Nephron (organoid): Measurements from ENCODE around the gene B3GALT2.

Experiments used
- H3K27ac Mint-ChIP-seq, 3 experiments: 2 replicates each; pipeline ENCODE4 v1.8.0; 2020; ENCODE audit warnings: mixed read lengths in 3 of 3, mild to moderate bottlenecking in 2 of 3, moderate library complexity in 1 of 3
- H3K27me3 Mint-ChIP-seq: 2 replicates; pipeline ENCODE4 v1.8.0; 2021; ENCODE audit warnings: low read depth, mild to moderate bottlenecking, moderate library complexity, mixed read lengths
- H3K36me3 Mint-ChIP-seq: 2 replicates; pipeline ENCODE4 v1.8.0; 2020; ENCODE audit warnings: low read depth, mixed read lengths
- H3K4me1 Mint-ChIP-seq: 2 replicates; pipeline ENCODE4 v1.8.0; 2020; ENCODE audit warnings: mixed read lengths
- H3K4me3 Mint-ChIP-seq, 3 experiments: 2 replicates each; pipeline ENCODE4 v1.8.0; 2020; ENCODE audit warnings: mild to moderate bottlenecking in 3 of 3, mixed read lengths in 3 of 3, moderate library complexity in 2 of 3
- H3K9me3 Mint-ChIP-seq: 2 replicates; pipeline ENCODE4 v1.8.0; 2020; ENCODE audit warnings: mixed read lengths
- TF ChIP-seq, protein P1 (sequence below), 3 experiments: fragments of 200-600 bp; sonication (generic); IDR thresholded peaks; one replicate each; pipeline ENCODE4 v1.5.0; 2021; ENCODE audit warnings: antibody characterized with exemption in 3 of 3; ENCODE audit not compliant: unreplicated experiment in 3 of 3

The B3GALT2 gene

DNA sequence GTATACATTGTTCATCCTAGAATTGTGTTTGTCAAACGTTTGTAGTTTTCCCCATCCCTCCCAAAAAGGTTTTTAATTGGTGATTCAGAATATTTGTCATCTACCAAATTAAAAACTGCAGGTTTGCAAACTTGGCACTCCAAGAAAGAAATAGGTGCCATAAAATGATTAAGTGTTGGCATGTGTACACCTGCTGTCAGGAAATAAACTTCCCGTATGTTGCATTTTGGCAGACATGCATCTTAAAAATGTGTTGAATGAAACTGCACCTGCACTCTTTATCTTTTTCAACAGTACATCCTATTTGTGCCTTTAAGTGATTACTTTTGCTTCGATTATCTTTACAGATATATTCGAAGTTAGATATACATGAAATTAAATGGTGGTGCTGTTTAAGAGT is 7.3 kb downstream of the B3GALT2 start:
- H3K27me3 Mint-ChIP-seq = no peaks in the 10 kb centered on the region
- H3K4me3 Mint-ChIP-seq = no peak overlapping the region
- H3K4me1 Mint-ChIP-seq = peaks cover 26% of the 10 kb centered on the region
- H3K27ac Mint-ChIP-seq = no peak overlapping the region
- no peaks in the 10 kb centered on the region for H3K9me3 Mint-ChIP-seq
- TF ChIP-seq, protein P1, sequence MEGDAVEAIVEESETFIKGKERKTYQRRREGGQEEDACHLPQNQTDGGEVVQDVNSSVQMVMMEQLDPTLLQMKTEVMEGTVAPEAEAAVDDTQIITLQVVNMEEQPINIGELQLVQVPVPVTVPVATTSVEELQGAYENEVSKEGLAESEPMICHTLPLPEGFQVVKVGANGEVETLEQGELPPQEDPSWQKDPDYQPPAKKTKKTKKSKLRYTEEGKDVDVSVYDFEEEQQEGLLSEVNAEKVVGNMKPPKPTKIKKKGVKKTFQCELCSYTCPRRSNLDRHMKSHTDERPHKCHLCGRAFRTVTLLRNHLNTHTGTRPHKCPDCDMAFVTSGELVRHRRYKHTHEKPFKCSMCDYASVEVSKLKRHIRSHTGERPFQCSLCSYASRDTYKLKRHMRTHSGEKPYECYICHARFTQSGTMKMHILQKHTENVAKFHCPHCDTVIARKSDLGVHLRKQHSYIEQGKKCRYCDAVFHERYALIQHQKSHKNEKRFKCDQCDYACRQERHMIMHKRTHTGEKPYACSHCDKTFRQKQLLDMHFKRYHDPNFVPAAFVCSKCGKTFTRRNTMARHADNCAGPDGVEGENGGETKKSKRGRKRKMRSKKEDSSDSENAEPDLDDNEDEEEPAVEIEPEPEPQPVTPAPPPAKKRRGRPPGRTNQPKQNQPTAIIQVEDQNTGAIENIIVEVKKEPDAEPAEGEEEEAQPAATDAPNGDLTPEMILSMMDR (IDR thresholded peaks at IDR 0.05; ENCODE audit: unreplicated experiment in 3 of 3) = no peak
- peaks cover 34% of the 10 kb centered on the region for H3K36me3 Mint-ChIP-seq

GRCh38 chr1:193176788-193177187 is 9.6 kb downstream of the B3GALT2 start:
- peaks cover 18% of the 10 kb centered on the region for H3K4me1 Mint-ChIP-seq
- no peak overlapping the region for H3K27ac Mint-ChIP-seq
- H3K36me3 Mint-ChIP-seq = peaks cover 48% of the 10 kb centered on the region
- H3K27me3 Mint-ChIP-seq = no peaks in the 10 kb centered on the region
- no peaks in the 10 kb centered on the region for H3K9me3 Mint-ChIP-seq
- H3K4me3 Mint-ChIP-seq = no peak overlapping the region
- TF ChIP-seq, protein P1 (IDR thresholded peaks at IDR 0.05; ENCODE audit: unreplicated experiment in 3 of 3) = no peak

DNA sequence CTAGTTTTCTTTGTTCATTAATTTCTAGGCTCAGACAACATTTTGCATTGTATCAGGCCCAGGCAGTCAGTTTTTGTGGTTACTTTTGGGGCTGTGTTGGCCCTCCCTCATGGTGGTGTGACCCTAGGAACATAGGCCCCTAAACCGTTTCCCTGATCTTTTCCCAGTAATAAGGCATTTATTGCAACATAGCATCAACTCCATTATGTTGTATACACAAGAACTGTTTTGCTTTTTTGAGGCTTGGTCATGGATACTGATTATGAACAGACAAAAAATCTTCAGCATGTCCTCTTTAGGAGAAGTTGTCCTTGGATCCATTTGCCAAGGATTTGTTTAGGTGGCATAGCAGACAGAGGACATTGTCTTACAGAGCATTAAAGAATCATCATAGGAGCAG is 10.3 kb downstream of the B3GALT2 start:
- H3K4me1 Mint-ChIP-seq = peaks cover 11% of the 10 kb centered on the region
- no peak overlapping the region for H3K4me3 Mint-ChIP-seq
- peaks cover 50% of the 10 kb centered on the region for H3K36me3 Mint-ChIP-seq
- H3K9me3 Mint-ChIP-seq = no peaks in the 10 kb centered on the region
- TF ChIP-seq, protein P1 (IDR thresholded peaks at IDR 0.05; ENCODE audit: unreplicated experiment in 3 of 3) = no peak
- no peaks in the 10 kb centered on the region for H3K27me3 Mint-ChIP-seq
- no peak overlapping the region for H3K27ac Mint-ChIP-seq

DNA sequence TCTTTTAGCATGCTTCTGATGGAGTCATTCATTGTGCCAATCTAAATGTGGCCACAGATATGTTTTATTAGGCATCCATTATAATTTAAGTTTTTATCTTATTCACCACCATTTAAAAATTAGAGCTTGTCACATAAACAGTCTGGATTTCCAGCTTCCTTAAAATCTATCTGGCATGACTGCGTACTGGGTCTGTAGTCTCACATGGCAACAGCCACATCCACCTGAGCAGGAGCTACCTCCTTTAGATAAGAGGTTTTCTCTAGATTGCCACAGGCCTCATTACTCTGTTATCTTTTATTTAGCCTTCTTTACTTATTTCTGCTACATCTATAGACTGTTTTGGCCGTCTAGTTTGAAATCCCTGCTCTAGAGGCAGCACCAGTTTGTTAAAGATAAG is 29.1 kb downstream of the B3GALT2 start:
- Mint-ChIP-seq H3K4me1 (no peaks in the 10 kb centered on the region), H3K27ac (no peak overlapping the region), H3K27me3 (no peaks in the 10 kb centered on the region), H3K4me3 (no peak overlapping the region), H3K9me3 (no peaks in the 10 kb centered on the region), H3K36me3 (peaks cover 42% of the 10 kb centered on the region)
- TF ChIP-seq, protein P1 (IDR thresholded peaks at IDR 0.05; ENCODE audit: unreplicated experiment in 3 of 3) = no peak

- Mint-ChIP-seq H3K27me3 (no peaks in the 10 kb centered on the region), H3K4me3 (no peak overlapping the region), H3K27ac (peak overlapping the region in 2 of 3 experiments; percentile 20 to 57), H3K4me1 (no peaks in the 10 kb centered on the region), H3K36me3 (peaks cover 48% of the 10 kb centered on the region), H3K9me3 (no peaks in the 10 kb centered on the region)
- TF ChIP-seq, protein P1 (IDR thresholded peaks at IDR 0.05; ENCODE audit: unreplicated experiment in 3 of 3) = no peak
These were observed 29.6 kb downstream of the B3GALT2 start for GRCh38 chr1:193156822-193157142.

DNA sequence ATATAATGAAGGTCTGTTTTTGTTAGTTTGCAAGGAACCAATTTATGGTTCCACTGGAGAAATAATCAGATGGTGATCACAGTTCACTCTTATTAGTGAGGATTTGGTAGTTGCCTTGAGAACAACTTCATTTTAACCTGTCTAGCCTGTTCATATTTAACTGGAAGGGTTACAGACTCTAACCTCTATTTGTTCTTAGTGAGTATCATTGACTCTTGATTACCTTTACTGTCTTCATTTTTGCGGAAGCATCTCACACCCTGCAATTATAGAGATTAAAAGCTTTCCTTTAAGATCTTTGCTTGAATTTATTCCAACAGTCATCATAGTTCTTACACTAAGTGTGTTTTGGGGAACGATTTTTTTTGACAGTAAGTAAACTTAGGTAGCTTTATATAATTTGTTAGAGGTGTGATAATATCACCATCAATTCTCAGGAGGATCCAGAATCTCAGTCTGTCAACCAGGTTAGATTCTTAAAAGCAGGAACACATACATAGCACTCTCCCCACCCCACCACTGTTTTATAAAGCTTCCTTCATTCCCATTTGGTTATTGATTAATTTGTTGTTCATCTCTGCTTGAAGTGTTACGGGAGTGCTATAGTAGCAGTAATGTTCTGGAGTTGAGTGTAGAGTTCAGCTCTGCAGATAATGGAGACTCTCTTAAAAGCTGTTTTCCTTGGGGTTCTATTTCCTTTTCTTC is 30.1 kb downstream of the B3GALT2 start:
- Mint-ChIP-seq H3K27me3 (no peaks in the 10 kb centered on the region), H3K9me3 (no peaks in the 10 kb centered on the region), H3K36me3 (peaks cover 52% of the 10 kb centered on the region), H3K4me1 (no peaks in the 10 kb centered on the region), H3K27ac (peak overlapping the region in 2 of 3 experiments; percentile 20 to 57), H3K4me3 (no peak overlapping the region)
- TF ChIP-seq, protein P1 (IDR thresholded peaks at IDR 0.05; ENCODE audit: unreplicated experiment in 3 of 3) = no peak
